IPS DF 6.9 (cell line): ENCODE measurements around the gene CEP63.

Experiments used
- DNase-seq: peaks from one replicate; pipeline ENCODE4 v3.0.0-alpha.2; 2013; ENCODE audit warnings: low read depth, low spot score
- H3K27ac ChIP-seq: one replicate; pipeline ENCODE4 v1.5.1; 2013; ENCODE audit warnings: low read length, control low read depth
- H3K27me3 ChIP-seq: 2 replicates; pipeline ENCODE4 v1.6.1; 2013; ENCODE audit warnings: mild to moderate bottlenecking, low read length; ENCODE audit not compliant: control insufficient read depth, insufficient read depth
- H3K36me3 ChIP-seq: 2 replicates; pipeline ENCODE4 v1.6.1; 2013; ENCODE audit warnings: low read length; ENCODE audit not compliant: control insufficient read depth, insufficient read depth
- H3K4me1 ChIP-seq: 2 replicates; pipeline ENCODE4 v1.6.1; 2013; ENCODE audit warnings: low read length; ENCODE audit not compliant: control insufficient read depth, insufficient read depth
- H3K4me3 ChIP-seq: 2 replicates; pipeline ENCODE4 v1.5.1; 2013; ENCODE audit warnings: mild to moderate bottlenecking, low read length
- H3K9me3 ChIP-seq: 2 replicates; pipeline ENCODE4 v1.6.1; 2013; ENCODE audit warnings: low read length, inconsistent platforms; ENCODE audit not compliant: control insufficient read depth, insufficient read depth
- WGBS: extraction: QIAGEN DNeasy Blood & Tissue Kit; methylation state at CpG from one replicate; pipeline ENCODE4 v1.1.7; 2013; ENCODE audit warnings: mixed read lengths, missing lambda C conversion rate; ENCODE audit not compliant: insufficient read length, insufficient coverage; 5-methylcytosine and 5-hydroxymethylcytosine counted together

CEP63 gene

GRCh38 chr3:134606033-134607025 is 120.5 kb downstream of the CEP63 start:
- H3K27ac ChIP-seq, result no peak overlapping the region
- no peak overlapping the region for H3K4me3 ChIP-seq
- no peaks in the 10 kb centered on the region for H3K36me3 ChIP-seq
- WGBS, result no CpG with 5 or more reads among the region's 12 CpGs
- no peaks in the 10 kb centered on the region for H3K4me1 ChIP-seq
- DNase-seq, result no peak
- H3K27me3 ChIP-seq, result no peaks in the 10 kb centered on the region
- H3K9me3 ChIP-seq, result no peaks in the 10 kb centered on the region

GRCh38 chr3:134607054-134608022 is 121.5 kb downstream of the CEP63 start:
- H3K9me3 ChIP-seq, result no peaks in the 10 kb centered on the region
- H3K36me3 ChIP-seq, result no peaks in the 10 kb centered on the region
- no peak for DNase-seq
- WGBS, result no CpG with 5 or more reads among the region's 13 CpGs
- no peaks in the 10 kb centered on the region for H3K4me1 ChIP-seq
- H3K27ac ChIP-seq, result no peak overlapping the region
- no peak overlapping the region for H3K4me3 ChIP-seq
- no peaks in the 10 kb centered on the region for H3K27me3 ChIP-seq

GRCh38 chr3:134608023-134608770 is 122.3 kb downstream of the CEP63 start:
- no peaks in the 10 kb centered on the region for H3K36me3 ChIP-seq
- DNase-seq, result no peak
- H3K4me1 ChIP-seq, result no peaks in the 10 kb centered on the region
- H3K27me3 ChIP-seq, result no peaks in the 10 kb centered on the region
- H3K9me3 ChIP-seq, result no peaks in the 10 kb centered on the region
- no peak overlapping the region for H3K27ac ChIP-seq
- WGBS, result no CpG with 5 or more reads among the region's 6 CpGs
- H3K4me3 ChIP-seq, result no peak overlapping the region

- no CpG with 5 or more reads among the region's 10 CpGs for WGBS
Observed at GRCh38 chr3:134608771-134609435, 123.0 kb downstream of the CEP63 start.

GRCh38 chr3:134609821-134610431 is 124.1 kb downstream of the CEP63 start:
- Histone ChIP-seq H3K27me3 (no peaks in the 10 kb centered on the region), H3K4me1 (no peaks in the 10 kb centered on the region), H3K4me3 (no peak overlapping the region), H3K27ac (no peak overlapping the region), H3K36me3 (no peaks in the 10 kb centered on the region), H3K9me3 (no peaks in the 10 kb centered on the region)
- whole genome bisulfite sequencing, result no CpG with 5 or more reads among the region's 10 CpGs
- no peak for DNase-seq

More at GRCh38 chr3:134608771-134609435, 123.0 kb downstream of the CEP63 start:
- DNase-seq, result no peak
- no peaks in the 10 kb centered on the region for H3K4me1 ChIP-seq
- H3K9me3 ChIP-seq, result no peaks in the 10 kb centered on the region
- no peaks in the 10 kb centered on the region for H3K36me3 ChIP-seq
- H3K4me3 ChIP-seq, result no peak overlapping the region
- H3K27me3 ChIP-seq, result no peaks in the 10 kb centered on the region
- no peak overlapping the region for H3K27ac ChIP-seq

- H3K4me3 ChIP-seq, result no peak overlapping the region
- no peaks in the 10 kb centered on the region for H3K27me3 ChIP-seq
- no peaks in the 10 kb centered on the region for H3K9me3 ChIP-seq
- no peak overlapping the region for H3K27ac ChIP-seq
- no CpG with 5 or more reads among the region's 11 CpGs for whole genome bisulfite sequencing
- no peaks in the 10 kb centered on the region for H3K4me1 ChIP-seq
- H3K36me3 ChIP-seq, result no peaks in the 10 kb centered on the region
- DNase-seq, result no peak
Observed at GRCh38 chr3:134610432-134611385, 124.9 kb downstream of the CEP63 start.

GRCh38 chr3:134611516-134611915 is 125.7 kb downstream of the CEP63 start:
- no peak for DNase-seq
- no peaks in the 10 kb centered on the region for H3K36me3 ChIP-seq
- WGBS, result no CpG with 5 or more reads among the region's 2 CpGs
- no peaks in the 10 kb centered on the region for H3K27me3 ChIP-seq
- H3K9me3 ChIP-seq, result no peaks in the 10 kb centered on the region
- no peak overlapping the region for H3K27ac ChIP-seq
- H3K4me3 ChIP-seq, result no peak overlapping the region
- H3K4me1 ChIP-seq, result no peaks in the 10 kb centered on the region

GRCh38 chr3:134613006-134613520 is 127.2 kb downstream of the CEP63 start:
- H3K4me1 ChIP-seq, result no peaks in the 10 kb centered on the region
- no peaks in the 10 kb centered on the region for H3K36me3 ChIP-seq
- no peak for DNase-seq
- H3K4me3 ChIP-seq, result no peak overlapping the region
- no peaks in the 10 kb centered on the region for H3K9me3 ChIP-seq
- no peak overlapping the region for H3K27ac ChIP-seq
- no peaks in the 10 kb centered on the region for H3K27me3 ChIP-seq
- no CpG with 5 or more reads among the region's 6 CpGs for WGBS
